GM19240 (cell line): Measurements from ENCODE around the gene CARMIL3.
"Not testable (repeated sequence)": the region's sequence is repeated elsewhere in the genome, so short reads cannot be mapped to it uniquely, and the experiment has no call there.

Source experiments
- DNase-seq: peaks from one replicate; pipeline ENCODE4 v3.0.0; 2011; ENCODE audit warnings: low spot score; ENCODE audit not compliant: insufficient read length

The CARMIL3 gene

GRCh38 chr14:24036963-24037657 is 14.7 kb upstream of the CARMIL3 start:
- not testable (repeated sequence) for DNase-seq

DNA sequence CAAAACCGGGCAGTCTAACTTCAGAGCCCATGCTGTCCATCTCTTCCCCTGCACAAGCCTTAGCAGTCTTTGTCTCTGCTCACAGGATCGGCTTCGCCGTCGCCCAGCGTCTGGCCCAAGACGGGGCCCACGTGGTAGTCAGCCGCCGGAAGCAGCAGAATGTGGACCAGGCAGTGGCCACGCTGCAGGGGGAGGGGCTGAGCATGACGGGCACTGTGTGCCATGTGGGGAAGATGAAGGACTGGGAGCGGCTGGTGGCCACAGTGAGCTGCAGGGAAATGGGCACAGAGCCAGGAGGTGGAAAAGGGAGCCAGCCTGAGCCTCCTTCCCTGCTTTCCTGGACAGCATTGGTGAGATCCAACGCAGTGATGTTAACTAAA is 14.2 kb upstream of the CARMIL3 start:
- no peak for DNase-seq

DNA sequence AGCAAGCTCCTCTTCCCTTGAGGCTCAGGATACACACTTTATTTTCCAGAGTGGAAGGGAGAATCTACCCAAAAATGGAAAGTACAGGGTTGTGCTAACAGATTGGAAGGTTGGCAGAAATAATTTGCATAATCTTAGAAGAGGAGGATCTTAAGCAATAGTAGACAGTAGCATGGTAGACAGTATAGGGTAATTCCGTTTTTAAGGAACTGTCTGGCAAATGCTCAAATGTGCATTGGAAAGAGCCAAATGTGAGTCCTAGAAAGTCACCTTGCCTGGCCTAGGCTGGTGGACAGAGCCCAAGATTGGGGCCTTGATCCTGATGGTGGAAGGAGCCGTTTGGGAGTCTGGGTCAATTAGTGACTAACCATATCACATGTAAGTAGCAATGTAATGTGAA is 13.1 kb upstream of the CARMIL3 start:
- DNase-seq = no peak

DNA sequence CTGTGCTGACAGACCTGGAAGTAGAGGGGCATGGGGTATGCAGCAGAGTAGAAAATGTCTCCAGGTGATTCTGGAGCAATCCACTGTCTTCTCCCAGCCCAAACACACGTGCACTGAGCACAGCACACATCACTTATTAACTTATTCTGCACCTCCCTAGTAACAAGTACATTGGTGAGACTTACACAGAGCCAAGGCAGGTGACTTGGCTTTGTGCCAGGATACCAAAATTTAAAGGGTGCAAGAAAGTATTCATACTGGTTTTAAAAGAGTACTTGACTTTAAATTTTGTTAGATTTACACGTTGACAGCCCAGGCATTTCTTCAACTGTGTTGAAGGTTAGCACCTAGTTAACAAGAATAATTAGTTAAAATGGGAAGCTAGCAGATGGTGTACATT is 11.1 kb upstream of the CARMIL3 start:
- DNase-seq = no peak

DNA sequence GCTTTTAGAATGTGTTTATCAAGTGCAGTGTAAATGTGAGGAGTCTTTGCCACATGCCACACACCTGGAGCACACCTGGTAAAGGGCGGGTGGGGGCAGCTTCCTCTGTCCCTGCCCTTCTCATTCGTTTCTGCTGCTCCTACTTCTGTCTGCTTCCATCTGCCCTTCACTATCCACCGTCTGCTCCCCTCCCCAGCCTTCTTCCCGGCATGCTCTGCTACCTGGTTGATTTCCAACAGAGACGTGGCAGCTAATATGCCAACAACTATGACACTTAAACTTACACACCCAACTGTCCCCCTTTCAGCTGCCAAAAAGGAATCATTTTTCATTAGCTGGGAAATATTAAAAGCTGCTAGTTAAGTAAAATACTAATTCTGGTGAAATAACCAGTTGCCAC is 9.1 kb upstream of the CARMIL3 start:
- no peak for DNase-seq

DNA sequence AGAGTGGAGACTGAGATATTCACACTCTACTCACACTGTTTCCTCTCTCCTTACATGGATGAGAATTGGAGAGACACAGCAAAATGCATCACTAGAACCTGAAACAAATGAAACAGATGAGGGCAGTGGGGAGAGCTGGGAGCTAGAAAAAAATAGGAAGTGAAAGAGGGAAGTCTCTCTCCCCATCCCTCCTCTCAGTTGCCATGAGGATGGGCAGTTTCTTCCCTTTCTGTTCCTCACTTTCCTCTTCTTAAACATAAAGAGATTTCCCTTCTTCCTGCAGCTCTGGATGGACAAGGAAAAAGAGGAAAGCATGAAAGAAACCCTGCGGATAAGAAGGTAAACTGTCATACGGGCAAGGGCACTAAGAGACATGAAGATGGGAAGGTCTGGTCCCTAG is 2.8 kb upstream of the CARMIL3 start:
- DNase-seq = not testable (repeated sequence)

DNA sequence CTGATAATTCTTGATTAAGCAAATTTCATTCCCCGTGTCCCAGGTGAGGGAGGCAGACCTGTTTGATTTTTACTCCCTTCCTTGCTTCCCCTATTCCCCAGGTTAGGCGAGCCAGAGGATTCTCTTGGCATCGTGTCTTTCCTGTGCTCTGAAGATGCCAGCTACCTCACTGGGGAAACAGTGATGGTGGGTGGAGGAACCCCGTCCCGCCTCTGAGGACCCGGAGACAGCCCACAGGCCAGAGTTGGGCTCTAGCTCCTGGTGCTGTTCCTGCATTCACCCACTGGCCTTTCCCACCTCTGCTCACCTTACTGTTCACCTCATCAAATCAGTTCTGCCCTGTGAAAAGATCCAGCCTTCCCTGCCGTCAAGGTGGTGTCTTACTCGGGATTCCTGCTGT is 1.1 kb upstream of the CARMIL3 start:
- not testable (repeated sequence) for DNase-seq

DNA sequence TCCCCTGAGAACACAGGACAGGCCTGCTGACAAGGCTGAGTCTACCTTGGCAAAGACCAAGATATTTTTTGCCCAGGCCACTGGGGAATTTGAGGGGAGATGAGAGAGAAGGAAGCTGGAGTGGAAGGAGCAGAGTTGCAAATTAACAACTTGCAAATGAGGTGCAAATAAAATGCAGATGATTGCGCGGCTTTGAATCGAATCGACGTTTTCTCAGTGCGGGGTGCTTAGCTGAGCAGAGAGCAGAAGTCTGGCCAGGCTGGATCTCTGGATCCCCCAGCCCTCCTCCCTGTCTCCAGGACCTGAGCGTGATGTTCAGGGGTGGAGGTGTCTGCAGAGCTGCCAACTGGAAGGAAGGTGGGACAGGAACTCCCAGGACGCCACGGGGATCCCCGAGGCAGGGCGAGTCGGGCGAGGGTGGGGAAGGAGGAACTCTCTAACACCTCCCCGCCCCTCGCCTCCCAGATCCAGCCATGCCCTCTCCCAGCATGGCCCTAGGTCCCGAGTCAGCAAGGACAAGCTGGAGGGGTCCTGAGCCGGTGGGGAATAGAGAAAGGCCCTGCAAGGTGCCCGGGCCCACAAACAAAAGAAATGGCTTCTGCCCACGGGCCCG is 527 bp upstream of the CARMIL3 start:
- DNase-seq = no peak

GRCh38 chr14:24052656-24053547 is 1.1 kb downstream of the CARMIL3 start:
- DNase-seq = no peak

GRCh38 chr14:24053548-24054323 is 1.9 kb downstream of the CARMIL3 start:
- no peak for DNase-seq

- DNase-seq = no peak
These were observed 2.5 kb downstream of the CARMIL3 start for GRCh38 chr14:24054324-24054641.

GRCh38 chr14:24054646-24055045 is 2.8 kb downstream of the CARMIL3 start:
- no peak for DNase-seq

DNA sequence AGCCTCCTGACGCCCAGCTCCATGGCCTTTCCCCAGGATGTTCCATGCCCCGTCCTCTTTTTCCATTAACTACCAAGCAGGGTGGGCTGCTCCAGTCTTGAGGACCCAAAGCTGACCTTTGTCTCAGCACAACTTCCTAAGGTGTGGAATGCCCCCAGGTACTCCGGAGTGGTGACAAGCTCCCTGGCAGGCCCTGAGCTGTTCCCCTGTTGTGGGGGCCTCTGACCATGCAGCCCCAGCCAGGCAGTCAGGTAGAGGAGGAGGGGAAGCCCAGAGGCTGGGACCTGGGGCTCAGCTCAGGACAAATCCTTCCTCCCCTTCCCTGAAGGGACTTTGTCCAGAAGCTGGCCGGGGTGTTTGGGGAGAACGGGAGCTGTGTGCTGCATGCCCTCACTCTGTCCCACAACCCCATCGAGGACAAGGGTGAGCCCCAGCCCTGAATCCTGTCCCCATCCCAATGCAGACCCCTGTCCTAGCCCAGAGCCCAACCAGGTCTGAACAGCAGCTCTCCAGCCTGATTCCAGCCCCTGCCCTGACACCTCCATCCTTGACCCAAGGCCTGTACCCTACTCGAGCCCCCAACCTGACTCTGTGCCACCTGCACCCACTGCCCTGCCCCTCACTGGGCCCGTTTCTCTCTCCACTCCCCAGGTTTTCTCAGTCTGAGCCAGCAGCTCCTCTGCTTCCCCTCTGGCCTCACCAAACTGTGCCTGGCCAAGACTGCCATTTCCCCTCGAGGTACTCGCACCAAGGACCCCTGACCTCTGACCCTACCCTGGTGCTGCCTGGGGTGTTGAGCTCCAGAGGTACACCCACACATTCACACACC is 4.4 kb downstream of the CARMIL3 start:
- DNase-seq = no peak

DNA sequence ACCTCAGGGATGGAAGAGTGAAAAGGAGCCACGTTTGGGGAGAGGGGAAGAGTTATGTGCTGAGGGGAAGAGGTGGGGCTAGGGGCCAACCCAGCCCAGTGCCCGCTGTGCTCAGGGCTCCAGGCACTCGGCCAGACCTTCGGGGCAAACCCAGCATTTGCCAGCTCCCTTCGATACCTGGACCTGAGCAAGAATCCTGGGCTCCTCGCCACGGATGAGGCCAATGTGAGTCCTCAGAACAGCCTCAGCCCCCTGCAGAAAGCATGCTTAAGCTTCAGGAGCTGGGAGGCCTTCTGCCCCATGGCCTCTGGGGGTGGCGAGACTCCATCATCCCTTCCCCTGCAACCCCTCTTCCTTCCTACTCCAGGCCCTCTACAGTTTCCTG is 5.0 kb downstream of the CARMIL3 start:
- no peak for DNase-seq

DNA sequence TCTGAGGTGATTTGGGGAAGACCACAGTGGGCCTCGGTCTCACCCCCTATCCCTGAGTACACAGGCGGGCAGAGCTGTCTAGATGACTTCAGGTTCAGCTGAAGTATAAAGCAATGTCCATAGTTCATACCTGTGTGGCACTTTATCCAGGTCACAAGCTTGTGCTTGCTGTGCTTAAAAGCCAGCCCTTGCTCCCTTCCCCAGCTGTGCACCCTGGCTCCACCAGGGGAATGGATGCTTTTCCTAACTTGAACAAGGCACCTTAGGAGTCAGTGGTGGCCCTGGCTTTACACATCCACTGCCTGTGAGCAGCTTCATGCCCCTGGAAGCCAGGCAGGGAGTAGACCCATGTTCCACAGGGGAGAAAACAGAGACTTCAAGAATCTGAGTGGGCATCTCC is 5.5 kb downstream of the CARMIL3 start:
- no peak for DNase-seq

- no peak for DNase-seq
These were observed 6.1 kb downstream of the CARMIL3 start for GRCh38 chr14:24057867-24058259.

GRCh38 chr14:24058260-24058950 is 6.6 kb downstream of the CARMIL3 start:
- DNase-seq = peak; percentile 83

GRCh38 chr14:24058951-24059475 is 7.2 kb downstream of the CARMIL3 start:
- no peak for DNase-seq

- DNase-seq = no peak
These were observed 8.1 kb downstream of the CARMIL3 start for GRCh38 chr14:24059841-24060388.

GRCh38 chr14:24060443-24060842 is 8.6 kb downstream of the CARMIL3 start:
- no peak for DNase-seq
